GM21528 (cell line): ENCODE data around the gene TK1.
"Not testable (repeated sequence)": the region's sequence is repeated elsewhere in the genome, so short reads cannot be mapped to it uniquely, and the experiment has no call there.

Experiments
- ATAC-seq: cut with Tn5 transposase; IDR thresholded peaks from one replicate; pipeline ENCODE4 v1.9.1; 2021; ENCODE audit warnings: mild to moderate bottlenecking, moderate library complexity; ENCODE audit not compliant: unreplicated experiment, low FRiP score

The TK1 gene, protein sequence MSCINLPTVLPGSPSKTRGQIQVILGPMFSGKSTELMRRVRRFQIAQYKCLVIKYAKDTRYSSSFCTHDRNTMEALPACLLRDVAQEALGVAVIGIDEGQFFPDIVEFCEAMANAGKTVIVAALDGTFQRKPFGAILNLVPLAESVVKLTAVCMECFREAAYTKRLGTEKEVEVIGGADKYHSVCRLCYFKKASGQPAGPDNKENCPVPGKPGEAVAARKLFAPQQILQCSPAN

DNA sequence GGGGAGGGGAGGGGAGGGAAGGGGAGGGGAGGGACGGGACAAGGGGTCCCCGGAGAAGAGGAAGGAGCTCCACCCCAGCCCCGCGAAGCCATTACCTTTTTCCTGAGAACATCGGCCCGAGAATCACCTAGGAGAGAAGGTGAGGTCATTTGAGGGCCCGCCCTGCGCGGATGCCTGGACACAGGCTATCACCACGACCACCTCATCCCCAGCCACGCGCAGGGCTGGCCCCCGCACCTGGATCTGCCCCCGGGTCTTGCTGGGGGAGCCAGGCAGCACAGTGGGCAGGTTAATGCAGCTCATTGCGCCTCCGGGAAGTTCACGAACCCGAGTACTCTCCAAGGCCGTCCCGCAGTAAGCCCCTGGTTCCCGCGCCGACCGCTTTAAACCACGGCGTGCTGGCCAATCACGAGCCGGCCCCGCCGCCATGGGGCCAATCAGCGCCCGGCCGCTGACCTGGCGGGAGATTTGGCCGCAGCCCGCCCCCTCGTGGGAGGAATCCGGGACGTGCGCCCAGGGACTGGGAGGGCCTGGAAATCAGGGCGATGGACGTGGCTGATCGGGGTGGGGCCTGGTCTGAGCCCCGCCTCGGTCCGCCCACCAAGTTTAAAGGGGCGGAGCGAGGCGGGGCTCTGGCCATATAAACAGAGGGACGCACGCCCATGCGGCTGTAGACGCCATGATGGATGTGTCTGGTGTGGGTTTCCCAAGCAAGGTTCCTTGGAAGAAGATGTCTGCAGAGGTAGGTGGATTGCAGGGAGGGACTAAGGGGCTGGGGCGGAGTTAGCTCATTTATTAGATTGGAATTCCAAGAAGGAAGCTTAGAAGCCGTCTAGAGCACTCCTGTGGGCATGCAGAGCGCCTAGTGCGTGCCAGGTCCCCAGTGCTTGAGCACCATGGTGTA lies at the start of gene TK1, which contains the start of gene AFMID:
TK1 (minus strand) TSS at position 361 of the 904 bp plus-strand sequence; CDS start at position 303, 58 bp downstream.
AFMID (plus strand) TSS at position 671 of the 904 bp plus-strand sequence; CDS start at position 680, 9 bp downstream.
- ATAC-seq, result peak; percentile 79

DNA sequence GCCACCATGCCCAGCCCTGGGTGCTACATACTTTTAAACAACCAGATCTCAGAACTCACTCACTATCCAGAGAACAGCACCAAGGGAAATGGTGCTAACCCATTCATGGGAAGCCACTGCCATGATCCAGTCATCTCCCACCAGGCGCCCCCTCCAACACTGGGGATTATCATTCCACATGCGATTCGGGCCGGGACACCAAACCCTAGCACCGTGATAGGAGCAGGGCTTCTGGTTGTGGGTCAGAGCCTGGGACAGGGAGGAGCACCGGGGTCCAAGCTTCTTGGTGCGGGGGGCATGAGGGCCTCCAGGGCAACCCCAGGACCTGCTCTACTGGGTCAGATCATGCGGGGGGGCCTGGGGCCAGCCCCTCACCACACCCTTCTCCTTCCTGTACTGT lies 49.0 kb upstream of the TK1 start:
- no peak for ATAC-seq

DNA sequence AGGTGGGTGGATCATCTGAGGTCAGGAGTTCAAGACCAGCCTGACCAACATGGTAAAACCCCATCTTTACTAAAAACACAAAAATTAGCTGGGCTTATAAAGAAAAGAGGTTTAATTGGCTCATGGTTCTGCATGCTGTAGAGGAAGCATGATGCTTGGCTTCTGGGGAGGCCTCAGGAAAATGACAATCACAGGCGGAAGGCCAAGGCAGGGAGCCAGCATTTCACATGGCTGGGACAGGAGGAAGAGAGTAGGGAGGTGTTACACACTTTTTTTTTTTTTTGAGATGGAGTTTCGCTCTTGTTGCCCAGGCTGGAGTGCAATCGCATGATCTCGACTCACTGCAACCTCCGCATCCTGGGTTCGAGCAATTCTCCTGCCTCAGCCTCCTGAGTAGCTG lies 48.2 kb upstream of the TK1 start:
- not testable (repeated sequence) for ATAC-seq

DNA sequence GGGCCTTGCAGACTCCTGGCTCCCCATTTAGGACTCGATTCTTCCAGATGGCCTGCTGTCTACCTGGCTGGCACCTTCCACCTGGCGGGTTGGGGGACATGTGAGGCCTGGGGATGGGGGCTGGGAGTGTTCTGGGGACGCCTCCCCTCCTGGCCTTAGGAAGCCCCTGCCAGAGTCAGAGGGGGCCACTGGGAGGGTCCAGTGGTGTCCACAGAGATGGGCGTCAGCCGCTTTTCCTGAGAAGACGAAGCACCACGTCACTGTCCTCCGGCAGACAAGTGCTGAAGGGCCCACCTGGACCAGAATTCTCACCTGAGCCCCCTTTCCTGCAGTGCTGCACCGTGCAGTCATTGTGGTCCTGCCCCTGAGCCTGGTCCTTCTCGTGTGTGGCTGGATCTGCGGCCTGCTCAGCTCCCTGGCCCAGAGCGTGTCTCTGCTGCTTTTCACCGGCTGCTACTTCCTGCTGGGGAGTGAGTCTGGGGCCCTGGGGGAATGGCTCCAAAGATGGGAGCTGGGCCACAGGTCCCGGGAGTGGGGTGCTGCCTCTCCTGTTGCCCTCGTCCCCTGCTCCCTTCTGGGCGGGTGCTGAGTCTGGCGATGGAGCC lies 47.5 kb upstream of the TK1 start:
- ATAC-seq, result no peak

DNA sequence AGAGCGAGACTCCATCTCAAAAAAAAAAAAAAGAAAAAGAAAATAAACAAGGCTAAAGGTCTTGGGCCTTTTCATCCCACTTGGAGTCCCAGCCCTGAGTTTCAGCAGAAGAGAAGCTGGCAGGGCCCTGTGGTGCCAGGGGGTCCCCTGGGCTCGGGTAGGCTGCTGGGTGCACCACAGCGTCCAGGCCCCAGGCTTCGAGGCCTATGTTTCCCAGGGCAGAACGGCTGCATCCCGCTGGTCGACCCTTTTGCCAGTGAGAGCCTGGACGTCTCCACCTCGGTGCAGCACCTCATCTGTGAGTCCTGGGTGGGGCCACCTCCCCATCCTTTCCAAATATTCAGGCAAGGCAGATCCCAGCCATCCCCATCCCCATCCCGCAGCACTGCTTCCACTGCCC lies 46.8 kb upstream of the TK1 start:
- ATAC-seq, result no peak

DNA sequence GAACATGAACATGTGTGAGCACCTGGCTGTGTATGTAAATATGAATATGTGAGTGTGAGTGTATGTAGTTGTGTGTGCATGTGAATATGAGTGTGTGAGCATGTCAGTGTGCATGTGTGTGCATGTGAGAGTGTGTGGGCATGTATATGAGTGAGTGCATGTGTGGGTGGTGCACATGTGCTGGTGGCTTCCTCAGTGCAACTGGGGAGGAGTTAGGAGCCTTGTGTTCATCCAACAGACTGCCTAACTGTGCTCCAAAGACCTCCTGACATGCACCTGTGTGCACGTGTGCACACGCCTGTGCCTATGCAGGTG lies 46.0 kb upstream of the TK1 start:
- ATAC-seq, result no peak

DNA sequence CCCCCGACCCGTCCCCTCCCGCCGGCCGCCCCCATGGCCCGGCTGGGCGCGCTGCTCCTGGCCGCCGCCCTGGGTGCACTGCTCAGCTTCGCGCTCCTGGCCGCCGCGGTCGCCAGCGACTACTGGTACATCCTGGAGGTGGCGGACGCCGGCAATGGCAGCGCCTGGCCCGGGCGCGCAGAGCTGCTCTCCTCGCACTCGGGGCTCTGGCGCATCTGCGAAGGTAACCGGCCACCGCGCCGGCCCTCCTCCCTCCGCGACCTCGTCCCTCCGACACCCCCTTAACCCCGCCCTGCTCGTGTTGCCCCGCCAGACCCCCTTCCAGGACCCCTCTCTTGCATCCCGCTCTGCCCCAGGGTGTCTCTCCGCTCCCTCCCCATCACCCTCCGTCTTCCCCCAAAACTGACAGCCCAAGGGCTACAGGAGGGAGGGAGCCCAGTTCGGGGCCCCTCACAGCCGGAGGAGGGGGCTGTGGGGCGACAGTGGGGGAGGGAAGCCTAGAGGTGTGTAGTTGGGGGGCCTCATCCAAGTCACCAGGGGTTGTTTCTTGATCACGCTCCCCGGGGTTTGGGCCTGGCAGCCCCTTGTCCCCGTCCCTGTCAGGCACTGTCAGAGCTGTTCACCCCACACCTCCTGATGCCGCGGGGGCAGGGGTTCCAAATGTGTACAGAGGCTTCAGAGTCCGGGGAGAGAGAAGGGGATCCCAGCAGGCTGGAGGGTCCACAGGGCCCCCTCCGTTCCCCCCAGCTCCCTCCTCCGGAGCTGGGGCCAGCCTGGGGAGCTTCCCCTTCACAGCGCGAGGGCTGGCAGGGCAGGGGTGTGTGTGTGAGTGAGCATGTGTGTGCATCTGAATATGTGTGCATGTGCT lies 45.4 kb upstream of the TK1 start:
- no peak for ATAC-seq

DNA sequence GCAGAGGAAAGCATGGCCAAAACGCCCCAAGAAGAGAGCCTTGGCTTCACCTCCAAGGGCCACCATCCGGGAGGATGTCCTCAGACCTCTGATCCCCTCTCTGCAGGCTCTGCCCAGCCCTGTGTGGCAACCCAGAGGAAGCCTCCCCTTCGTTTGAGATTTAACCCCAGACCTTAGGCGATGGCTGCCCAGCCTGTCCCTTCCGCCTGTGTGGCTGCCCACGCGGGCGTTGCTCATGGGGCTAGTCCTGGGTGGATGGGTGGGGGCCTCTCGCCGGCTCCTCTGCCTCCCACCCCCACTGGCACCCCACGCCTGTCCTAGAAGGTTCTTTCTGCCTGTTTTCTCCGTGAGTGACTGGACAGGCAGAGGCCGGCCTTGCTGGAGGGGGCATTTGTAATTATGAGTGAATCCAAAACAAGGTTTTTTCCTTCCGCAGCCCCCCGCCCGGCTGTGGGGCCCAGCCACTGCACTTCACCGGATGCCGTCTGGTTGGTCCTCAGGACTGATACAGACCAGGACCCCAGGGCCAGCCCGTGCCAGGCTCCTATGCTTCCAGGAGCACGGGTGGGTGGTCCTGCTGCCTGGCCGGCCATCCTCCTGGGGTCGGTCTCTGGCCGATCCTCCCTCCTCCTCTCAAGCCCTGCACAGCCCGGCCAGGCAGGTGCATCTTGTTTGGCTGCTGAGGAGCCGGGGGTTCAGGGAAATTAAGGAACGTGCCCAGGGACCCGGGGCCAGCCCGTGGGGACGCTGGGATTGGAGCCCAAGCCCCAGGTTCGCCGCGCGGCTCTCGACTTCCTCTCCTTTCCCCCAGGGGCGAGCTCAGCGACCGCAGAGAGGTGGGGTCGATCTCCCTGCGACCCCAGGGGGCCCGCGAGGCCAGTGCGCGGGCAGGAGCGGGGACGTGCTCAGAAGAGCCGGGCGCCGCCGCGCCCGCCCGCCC lies 44.4 kb upstream of the TK1 start, which contains the start of gene TMEM235:
TMEM235 (plus strand) TSS at position 636 of the 940 bp plus-strand sequence. CDS start 393 bp downstream, outside the sequence.
- no peak for ATAC-seq

DNA sequence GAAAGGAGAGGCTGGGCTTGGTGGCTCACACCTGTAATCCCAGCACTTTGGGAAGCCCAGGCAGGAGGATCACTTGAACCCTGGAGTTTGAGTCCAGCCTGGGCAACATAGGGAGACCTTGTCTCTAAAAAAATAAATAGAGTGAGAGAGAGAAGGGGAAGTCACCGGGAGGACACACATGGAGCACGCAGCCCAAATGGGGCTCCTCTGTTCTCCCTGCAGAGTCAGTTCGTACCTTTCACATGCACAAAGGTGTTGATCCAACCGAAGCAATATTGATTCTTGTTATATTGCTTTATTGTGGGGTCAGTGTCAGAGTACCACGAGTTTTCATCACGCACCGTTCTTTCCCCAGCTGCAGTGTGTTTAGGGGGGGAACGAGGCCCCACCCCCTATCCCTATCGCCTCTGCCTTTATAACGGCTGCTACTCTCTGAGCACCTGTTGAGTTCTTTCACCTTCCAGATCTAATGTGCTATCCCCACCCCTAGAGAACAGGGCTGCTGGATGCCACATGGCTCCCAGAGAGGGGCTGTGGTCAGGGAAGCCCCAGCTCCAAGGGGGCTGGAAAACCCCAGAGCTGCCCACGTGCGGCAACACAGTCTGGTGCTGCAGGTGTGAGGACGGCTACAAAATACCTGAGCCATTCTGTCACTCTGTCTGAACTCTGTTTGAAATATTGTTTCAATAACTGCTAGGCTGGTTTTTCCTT lies 43.6 kb upstream of the TK1 start:
- ATAC-seq, result no peak

DNA sequence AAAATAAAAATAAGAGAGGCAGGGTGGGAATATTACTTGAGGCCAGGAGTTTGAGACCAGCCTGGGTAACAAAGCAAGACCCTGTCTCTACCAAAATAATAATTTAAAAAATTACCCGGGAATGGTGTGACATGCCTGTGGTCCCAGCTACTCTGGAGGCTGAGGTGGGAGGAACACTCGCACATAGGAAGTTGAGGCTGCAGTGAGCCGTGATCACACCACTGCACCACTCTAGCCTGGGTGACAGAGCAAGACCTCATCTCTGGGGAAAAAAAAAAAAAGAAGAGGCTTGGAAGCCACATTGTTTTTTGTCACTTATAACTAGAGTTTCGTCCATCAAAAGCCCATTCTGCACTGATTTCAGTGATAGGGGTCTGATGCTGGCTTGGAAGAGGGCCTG lies 41.3 kb upstream of the TK1 start:
- ATAC-seq, result no peak

DNA sequence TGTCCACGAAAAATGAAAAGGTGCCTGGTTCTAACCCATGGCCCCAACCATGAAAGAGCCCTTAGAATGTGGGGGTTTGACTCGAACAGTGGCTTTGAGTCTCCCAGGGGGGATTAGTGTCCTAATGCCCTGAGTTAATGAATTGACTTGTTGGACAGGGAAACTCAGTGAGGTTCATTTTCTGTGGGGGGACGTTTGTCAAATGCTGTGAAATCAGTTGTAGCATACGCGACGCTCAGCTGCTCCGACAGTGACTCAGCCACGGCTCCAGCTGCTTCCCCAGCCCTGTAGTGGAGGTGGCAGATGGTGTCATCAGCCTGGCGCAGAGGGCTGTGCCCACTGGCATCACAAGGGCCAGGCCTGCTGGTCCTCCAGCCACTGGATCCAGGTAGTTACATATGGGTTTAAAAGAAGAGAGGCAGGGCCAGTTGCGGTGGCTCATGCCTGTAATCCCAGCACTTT lies 40.6 kb upstream of the TK1 start:
- ATAC-seq, result no peak

DNA sequence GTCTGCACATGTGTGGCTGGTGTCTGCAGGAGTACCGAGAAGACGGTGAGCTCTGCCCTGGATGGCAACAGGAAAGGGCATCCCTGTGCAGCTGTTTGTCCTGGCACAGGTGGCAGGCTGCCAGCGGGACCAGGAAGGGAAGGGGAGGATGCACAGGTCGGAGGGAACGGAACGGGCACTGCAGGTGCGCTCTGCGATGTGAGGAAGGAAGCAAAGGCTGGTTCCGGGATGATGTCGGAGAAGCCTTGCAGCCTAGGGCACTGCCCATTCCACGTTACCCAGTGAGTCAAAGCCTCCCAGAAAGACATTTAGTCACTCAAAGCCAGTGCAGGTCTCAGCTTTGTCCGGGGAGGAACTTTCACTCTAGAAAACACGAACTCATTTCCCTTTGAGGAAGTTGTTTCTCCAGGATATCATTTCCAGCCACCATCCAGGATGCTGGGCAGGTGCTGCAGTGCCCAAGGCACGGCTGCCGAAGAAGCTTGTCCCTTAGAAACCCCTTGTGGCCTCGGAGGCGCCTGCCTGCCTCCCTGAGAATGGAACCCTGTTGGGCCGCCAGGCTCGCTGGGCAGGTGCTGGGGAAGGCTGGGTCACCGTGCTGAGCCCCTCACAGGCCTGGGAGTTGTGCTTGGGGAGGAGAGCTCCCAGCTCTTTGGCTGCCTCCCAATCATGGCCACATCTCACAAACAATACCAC lies 40.1 kb upstream of the TK1 start:
- ATAC-seq, result no peak

DNA sequence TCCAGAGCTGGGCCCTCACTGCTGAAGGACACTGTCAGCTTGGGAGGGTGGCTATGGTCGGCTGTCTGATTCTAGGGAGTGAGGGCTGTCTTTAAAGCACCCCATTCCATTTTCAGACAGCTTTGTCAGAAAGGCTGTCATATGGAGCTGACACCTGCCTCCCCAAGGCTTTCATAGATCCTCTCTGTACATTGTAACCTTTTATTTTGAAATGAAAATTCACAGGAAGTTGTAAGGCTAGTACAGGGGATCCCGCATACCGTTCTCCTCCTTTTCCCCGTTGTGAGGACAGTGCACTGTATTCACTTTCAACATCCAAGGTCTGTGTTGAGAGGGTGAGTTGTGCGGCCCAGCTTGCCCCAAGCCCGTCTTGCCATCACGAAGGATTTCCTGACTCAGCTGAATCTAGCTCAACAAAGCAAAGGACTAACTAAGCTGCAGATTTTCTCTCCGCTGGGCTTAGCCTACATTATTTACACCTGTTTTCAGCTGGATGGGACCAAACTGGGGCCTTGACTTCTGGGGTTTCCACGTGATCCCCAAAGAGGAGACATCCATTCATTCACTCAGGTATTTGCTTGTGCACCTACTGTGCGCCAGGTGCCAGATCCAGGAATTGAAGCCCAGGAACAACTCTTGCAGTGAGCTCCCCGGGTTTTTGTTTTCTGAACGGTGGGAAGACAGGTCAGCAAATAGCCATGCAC lies 39.4 kb upstream of the TK1 start:
- no peak for ATAC-seq

DNA sequence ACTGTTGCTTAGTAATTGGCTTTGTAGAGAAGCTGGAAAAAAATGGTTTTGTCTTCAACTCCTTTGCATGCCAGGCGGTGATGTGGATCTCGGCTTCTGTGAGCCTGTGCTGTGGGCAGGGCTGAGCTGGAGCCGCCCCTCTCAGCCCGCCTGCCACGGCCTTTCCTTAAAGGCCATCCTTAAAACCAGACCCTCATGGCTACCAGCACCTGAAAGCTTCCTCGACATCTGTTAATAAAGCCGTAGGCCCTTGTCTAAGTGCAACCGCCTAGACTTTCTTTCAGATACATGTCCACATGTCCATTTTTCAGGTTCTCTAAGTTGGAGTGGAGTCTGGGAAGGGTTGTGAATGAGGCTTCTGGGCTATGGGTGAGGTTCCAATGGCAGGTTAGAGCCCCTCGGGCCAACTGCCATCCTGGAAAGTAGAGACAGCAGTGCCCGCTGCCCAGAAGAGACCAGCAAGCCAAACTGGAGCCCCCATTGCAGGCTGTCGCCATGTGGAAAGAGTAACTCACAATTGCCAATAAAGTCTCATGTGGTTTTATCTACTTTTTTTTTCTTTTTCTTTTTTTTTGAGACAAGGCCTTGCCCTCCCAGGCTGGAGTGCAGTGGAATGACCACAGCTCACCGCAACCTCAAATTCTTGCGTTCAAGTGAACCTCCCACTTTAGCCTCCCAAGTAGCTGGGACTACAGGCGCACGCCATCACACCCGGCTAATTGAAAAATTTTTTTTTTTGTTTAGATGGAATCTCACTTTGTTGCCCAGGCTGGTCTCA lies 38.4 kb upstream of the TK1 start:
- ATAC-seq, result no peak

DNA sequence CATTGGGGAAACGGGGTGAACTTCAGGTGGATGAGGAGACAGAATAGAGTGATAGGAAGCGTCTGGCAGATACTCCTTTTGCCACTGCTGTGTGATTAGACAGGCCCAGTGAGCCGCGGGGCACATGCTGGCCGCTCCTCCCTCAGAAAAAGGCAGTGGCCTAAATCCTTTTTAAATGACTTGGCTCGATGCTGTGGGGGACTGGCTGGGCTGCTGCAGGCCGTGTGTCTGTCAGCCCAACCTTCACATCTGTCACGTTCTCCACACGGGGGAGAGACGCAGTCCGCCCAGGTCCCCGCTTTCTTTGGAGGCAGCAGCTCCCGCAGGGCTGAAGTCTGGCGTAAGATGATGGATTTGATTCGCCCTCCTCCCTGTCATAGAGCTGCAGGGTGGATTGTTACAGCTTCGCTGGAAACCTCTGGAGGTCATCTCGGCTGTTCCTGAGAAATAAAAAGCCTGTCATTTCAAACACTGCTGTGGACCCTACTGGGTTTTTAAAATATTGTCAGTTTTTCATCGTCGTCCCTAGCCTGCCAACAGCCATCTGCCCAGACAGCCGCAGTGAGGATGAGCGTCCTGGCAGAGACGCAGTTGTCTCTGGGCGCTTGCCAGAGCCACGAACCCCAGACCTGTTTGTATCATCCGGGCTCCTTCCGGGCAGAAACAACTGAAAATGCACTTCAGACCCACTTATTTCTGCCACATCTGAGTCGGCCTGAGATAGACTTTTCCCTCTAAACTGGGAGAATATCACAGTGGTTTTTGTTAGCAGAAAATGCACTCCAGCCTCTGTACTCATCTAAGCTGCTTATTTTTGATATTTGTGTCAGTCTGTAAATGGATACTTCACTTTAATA lies 37.6 kb upstream of the TK1 start:
- ATAC-seq, result no peak

DNA sequence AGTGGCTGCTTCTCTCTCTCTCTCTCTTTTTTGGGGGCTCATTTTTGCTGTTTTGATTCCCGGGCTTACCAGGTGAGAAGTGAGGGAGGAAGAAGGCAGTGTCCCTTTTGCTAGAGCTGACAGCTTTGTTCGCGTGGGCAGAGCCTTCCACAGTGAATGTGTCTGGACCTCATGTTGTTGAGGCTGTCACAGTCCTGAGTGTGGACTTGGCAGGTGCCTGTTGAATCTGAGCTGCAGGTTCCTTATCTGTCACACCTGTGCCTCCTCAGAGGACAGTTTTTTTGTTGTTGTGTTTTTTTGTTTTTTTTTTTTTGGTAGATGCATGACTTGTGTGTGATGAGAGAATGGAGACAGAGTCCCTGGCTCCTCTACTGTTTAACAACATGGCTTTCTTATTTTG lies 36.9 kb upstream of the TK1 start:
- ATAC-seq, result no peak
